ENCODE results near the gene NATD1.

The NATD1 gene, protein sequence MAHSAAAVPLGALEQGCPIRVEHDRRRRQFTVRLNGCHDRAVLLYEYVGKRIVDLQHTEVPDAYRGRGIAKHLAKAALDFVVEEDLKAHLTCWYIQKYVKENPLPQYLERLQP

DNA sequence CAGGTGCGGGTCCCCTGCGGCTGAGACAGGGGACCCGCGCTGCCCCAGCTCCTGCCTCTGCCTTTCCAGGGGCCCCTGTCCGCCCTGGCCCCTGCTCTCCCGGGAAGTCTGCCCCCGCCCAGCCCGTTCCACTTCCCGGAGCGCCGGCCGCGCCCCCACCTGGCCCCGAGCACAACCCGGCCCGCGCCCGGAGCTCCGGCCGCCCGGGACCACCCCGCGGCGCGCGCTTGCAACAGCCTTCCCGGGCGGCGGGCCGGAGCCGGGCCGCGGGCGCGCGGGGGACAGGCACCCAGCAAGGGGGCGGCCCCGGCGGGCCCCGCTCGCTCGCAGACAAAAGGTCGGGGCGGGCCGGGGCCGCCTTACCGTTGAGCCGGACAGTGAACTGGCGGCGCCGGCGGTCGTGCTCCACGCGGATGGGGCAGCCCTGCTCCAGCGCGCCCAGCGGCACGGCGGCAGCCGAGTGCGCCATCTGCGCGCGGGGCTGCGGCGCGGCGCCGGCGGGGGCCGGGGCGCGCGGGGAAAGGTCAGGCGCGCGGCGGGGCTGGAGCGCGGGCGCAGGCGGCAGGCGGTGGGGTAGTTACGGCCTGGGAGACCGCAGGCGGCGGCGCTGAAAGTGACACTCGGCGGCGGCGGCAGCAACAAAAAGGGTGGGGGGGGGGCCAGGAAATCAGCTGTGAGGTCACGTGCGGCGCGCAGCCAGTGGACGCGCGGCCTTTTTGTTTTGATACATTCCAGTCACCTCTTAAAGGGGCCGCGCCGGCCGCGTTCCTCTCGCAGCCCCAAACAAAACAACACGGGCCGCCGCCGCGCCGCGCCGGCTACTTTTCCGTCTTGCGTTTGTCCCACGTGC, at the start of gene NATD1:
Gene NATD1 (minus strand): TSS at position 615 of the 850 bp plus-strand sequence. CDS start 146 bp downstream, at position 469.
- DNase-seq = peak; percentile 23

DNA sequence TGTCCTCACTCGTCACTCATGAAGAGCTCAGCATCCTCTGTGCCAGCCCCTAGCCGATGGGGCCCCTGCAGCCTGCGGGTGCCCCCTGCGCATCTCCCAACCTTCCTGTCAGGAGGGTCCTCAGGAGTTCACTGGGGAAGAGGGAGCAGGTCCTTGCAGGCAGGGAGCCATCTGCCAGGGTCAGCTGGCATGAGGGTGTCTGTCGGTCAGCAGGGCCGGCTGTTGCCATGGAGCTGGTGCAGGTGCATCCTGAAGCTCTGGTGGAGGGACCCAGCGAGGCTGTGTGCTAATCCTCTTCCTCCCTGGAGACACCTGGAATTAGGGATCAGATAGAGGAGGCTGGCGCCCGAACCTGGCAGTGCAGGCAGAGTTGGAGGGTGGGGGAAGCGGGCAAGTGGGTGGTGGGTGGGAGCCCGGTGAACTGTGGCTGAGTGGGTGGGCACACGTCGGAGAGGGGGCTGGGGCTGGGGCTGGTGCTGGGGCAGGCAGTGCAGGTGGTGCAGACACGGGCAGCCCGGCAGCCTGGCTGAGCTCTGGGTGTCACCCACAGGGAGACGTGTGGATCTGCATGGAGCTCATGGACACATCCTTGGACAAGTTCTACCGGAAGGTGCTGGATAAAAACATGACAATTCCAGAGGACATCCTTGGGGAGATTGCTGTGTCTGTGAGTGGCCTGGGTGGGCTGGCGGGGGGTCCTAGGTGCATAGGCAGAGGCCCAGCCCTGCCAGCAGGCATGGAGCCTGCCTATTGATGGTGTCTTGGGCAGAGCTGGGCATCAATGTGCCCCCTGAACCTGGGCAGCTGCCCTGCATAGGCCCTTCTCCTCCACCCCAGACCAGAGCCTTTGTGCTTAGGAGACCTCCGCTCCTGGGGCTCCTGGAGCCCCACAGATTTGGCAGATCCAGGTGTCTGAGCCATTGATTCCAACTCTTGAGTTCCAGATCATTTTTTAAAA, 48.7 kb upstream of the NATD1 start:
- no peak for DNase-seq

DNA sequence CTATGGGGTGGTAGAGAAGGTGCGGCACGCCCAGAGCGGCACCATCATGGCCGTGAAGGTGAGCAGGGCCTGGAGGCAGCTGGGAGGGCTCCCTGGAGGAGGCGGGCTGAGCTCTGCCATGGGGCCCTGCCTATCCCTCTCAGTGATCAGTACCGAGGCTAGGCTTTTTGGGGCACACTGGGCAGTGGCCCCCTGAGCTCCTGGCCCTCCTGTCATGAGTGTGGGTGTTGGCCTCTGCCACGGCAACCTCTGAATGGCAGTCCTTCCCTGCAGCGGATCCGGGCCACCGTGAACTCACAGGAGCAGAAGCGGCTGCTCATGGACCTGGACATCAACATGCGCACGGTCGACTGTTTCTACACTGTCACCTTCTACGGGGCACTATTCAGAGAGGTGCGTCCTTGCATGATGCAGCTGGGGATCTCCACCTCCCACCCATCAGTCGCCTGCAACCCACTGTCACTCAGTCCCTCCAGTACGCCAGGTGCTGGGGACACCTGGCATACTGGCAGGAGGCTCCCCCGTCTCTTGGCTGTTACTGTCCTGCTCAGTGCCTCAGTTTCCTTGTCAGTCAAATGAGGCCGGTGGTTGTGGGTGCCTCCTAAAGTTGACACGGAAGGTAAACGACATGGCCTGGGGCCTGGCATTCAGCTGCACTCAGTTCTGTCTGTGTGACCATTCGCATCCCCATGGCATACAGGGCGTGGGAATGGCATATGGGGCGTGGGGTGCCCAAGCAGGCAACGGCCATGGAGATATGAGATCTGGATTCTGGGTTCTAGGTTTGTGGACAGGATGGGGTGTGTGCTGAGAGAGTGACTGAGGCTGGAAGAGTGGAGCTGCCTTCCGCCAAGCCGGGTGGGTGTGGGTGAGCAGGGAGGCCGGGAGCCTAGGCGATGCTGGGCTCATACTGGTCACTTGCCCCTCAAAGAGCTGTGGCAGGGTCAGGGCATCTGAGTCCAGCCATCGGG, 47.7 kb upstream of the NATD1 start:
- DNase-seq = no peak

DNA sequence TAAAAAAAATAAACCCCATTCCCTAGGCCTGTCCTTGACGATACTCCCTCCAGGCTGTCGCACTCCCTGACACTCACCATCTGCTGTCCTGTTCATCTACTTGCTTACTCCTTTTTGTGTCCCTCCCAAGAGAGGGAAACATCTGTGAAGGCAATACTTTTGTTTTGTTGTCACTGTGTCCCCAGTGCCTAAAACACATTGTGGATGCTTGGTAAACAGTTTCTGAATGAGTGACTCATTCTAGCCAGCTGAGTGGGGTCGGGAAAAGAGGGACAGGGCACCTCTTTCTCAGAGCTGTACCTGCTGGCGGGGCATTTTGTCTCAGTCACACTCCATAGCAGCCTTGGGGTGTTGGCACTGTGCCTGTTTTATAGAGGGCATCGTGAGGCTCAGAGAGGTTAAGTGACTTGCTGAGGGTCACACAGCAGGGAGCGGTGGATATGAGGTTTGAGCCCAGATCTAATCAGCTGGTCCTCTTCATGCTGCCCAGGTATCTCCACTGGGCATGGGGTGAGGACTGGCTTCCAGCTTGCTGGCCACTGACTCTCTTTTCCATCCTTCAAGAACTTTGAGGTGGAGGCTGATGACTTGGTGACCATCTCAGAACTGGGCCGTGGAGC, 46.9 kb upstream of the NATD1 start:
- DNase-seq = no peak

DNA sequence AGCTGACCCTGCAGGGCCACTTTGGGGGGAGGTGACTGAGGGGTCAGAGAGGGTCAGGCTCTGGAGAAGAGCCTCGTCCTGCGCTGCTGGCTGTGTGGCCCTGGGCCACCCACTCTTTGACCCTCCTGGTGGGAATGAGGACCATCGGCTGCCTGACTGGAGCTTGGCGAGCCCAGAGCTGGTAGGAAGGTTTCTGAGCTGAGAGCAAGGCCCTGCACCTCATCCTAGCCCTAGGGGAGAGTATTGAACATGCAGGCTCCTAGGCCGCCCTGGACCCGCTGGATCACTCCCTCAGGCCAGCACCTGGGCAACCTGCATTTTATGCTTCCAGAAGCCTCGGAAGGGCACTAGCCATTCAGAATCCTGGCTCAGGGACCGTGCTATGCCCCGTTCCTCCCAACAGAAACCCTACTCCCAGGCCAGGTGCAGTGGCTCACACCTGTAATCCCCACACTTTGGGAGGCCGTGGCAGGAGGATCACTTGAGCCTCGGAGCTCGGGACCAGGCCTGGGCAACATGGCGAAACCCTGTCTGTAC, 45.8 kb upstream of the NATD1 start:
- no peak for DNase-seq

DNA sequence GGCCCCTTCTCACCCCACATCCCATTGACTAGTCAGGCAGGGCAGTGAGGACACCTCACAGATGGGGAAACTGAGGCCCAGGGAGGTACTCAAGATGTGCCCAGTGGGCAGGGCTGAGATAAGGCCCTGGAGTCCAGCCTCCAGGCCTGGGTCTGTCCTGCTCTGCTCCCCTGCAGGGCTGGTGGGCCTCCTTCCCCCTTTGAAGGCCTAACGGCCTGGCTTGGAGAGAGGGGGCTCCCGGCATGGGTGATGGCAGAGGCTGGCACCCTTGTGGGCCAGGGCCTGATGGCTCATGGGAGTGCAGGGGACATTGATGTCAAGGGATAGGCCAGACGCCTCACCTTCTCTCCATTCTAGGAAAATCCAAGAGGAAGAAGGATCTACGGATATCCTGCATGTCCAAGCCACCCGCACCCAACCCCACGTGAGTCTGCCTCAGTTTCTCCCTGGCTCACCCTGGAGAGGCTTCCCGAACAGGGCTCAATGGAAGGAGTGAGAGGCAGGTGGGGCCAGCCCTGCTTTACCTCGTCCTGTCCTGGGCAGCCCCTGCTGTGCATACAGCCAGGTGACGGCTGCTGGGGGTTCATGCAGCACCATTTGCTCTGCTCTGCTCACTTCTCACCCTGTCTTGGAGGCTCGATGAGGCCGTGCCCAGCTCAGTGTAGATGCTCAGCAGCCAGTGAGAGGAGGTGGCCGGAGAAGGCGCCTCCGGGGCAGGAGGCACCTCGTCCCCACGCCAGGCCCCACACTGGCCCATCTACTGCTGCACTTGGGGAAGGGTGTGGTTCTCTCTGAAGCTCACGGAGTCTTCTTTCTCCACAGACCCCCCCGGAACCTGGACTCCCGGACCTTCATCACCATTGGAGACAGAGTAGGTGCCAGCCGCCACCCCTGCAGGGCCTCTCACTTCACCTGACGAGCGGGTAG, 45.1 kb upstream of the NATD1 start:
- DNase-seq = no peak

DNA sequence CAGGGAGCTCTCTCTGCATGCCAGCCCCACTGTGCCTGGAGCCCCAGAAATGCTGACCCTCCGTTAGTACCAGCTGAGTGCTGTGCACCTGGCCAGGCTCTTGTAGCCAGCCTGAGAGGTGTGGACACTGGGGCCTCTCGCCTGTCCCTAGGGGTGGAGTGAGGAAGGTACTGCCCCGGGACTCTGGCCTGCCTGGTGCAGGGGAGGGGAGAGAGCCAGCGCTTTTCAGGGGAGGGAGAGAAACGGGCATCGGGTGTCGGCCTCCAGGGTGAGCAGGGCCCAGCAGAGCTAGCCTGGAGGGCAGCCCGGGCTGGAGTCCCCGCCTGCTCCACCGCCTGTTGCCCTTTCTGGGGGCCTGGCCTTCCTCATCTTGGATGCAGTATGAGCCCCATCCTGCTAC, 44.4 kb upstream of the NATD1 start:
- DNase-seq = no peak

DNA sequence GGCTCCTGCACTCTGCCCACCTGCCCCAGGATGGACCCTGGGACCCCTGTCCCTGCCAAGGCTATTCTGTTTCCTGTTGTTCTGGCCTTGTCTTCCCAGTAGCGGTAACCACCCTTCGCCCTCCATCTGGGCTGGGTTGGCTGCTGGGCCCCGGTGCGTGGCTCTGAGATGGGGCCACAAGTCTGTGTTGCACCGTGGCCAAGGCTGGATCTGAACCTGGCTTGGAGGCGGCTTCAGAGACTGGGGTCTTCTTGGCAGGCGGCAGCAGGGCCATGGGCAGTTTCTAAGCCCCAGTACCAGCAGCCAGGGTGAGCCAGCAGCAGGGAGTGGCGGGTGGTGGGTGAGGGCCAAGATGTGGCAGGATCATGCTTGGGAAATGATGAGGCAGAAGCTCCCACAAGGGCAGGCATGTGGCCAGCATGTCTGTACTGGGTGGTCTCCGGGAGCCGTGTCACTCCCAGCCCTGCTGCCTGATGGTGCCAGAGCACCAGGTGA, 43.9 kb upstream of the NATD1 start:
- DNase-seq = no peak

DNA sequence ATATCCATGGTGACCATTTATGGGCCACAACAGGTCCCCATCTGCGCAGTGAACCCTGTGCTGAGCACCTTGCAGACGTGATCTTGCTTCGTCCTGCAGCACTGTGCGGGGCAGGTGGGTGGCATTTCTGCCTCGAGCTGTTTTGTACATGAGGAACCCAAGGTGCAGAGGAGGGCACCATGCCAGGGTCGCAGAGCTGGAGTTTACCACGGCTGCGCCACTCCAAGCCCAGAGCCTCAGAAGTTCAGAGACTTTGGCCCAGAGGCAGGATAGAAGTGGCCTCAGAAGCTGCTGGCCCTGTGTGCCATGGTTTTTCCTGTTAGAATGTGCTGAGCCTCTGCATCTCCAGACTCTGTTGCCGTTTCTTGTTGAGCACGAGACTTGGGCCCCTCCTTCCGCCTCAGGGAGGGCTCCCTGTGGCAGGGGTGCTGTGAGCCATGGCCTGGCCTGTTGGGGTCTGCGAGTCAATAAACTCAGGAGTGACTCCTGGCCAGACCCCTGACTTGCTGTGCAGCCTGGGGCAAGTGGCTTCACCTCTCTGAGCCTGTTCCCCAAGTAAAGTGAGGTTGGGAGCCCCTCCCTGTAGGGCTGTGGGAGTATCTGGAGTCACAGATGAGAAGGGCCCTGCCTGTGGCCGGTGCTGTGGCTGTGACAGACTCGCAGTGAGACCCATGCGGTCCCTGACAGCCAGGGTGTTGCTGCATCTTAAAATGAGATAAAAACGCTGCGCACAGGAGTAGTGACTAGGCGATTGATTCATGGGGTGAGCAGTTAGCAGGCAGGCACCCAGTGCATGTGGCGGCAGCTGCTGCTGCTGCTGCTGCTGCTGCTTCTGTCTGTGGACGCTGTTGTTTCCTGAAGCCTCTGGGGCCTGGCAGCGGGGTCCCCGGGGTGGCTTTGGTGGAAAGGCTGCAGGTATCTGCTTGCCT, 43.2 kb upstream of the NATD1 start:
- no peak for DNase-seq

DNA sequence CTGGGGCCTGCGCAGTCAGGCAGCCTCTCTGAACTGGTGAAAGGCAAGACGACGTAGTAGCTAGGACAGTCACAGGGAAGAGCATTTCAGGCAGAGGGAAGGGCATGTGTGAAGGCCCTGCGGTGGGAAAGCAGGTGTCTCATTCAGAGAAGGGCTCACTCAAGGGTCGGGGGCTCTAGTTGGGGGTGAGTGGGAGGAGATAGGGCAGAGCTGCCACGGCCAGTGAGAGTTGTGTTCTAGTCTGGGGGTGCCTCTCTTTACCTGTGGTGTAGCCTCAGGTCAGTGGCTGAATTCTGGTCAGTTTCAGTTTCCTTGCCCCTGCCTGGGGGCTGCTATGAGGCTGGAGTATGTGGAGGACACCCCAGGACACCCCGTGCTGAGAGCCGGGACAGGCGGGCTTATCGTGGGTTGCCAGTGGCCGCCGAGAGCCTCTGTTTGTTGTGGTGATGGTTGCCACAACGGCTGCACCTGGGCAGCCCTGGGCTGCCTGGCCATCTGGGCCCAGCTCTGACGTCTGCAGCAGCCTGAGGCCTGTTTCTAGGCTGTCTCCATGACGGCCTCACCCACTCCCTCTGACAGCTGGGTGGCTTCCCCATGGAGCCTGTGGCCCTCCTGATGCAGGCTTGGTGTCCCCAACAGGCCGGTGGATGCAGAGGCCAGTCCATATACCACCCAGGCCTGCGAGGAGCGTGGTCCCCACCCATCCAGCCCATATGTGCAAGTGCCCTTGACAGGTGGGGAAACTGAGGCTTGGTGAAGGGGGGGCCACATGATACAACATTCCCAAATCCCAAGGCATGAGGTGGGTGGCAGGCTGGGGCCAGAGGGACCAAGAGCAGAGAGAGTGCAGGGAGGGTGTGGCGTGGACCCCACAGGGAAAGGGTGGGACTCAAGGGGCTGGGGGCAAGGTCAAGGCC, 42.1 kb upstream of the NATD1 start:
- DNase-seq = no peak

DNA sequence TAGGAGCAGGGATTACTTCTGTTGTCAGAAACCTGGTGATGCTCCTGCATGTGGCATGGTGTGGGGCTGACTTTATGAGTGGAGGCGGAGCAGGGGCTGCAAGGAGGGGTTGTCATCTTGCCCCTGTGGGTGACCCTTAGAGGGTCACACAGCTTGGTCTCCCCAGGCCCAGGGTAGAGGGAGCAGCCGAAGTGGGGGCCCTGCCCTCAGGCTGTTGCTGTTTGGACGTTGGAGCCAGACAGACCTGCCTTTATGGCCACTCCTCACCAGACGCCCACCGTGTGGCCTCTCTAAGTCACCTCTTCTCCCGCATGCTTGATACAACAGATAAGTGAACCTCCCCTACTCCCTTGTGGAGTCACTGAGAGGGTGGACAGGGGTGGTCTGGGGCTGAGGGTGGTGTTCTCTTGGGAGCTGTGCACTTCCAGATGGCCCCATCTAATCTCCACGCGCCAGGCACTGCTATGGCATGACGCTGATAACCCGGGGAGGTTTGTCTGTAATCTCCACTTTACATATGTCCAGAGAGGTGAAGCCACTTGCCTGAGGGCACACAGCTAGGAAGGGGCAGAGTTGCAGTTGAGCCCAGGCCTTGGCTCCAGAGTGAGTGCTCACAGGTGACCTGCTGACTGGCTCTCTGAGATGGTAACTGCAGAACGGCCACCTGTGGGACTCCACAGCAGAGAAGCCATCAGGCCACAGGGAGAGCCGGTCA, 41.3 kb upstream of the NATD1 start:
- no peak for DNase-seq

DNA sequence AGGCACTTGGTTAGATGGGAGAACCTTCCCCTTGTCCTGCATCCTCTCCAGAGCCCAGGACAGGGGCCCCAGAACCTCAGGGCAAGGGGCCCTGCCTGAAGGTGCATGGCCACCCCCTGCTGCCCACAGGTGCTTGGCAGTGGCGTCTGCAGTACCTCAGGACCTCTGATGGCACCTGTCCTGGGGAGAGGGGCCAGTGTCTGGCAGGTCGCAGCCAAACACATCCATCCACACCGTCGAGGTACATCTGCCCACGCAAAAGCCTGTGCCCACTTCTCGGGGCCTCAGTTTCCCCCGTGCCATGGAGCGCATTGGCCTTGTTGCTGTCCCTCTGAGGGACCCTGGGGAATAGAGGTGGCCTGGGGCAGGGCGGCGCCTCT, 40.6 kb upstream of the NATD1 start:
- no peak for DNase-seq

DNA sequence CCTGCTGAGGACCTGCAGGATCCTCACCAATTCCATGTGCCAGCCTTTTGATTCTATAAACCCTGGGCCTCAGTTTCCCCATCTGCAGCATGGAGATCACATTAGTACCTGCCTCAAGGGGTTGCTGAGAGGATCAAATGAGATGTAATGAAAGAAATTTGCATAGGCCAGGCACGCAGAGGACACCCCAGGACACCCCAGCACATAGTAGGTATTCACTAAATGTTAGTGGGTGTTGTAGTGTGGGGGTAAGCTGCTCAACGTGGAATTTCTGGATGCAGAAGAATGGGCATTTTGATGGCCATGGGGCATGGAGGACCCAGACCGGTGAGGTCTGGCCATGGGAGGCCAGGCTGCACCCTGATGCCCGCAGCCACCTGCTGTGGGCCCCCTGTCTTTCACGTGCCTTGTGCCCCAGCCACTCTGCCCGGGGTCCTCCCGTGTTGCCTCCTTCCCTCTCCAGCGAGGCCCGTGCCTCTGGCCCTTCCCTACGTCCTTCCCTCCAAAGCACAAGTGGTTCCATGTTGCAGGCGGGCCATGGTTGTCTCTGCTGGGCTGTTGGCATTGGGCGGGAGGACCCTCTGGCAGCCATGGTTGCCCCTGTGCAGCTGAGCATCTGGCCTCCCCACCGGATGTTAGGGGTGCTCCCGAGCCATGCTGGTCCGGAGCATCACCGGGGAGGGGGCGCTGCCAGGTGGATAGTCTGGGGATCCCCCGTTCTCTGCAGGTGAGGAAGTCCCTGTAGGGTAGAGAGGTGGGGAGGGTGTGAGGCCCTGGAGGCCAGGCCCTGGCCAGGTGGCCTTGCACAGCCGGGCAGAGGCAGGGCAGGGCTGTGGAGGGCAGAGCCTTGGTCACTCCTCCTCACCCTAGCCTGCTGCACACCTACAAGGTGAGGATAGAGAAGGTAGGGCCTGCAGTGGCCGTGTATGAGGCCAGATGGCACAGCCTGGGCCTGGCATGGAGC, 39.9 kb upstream of the NATD1 start:
- DNase-seq = no peak

DNA sequence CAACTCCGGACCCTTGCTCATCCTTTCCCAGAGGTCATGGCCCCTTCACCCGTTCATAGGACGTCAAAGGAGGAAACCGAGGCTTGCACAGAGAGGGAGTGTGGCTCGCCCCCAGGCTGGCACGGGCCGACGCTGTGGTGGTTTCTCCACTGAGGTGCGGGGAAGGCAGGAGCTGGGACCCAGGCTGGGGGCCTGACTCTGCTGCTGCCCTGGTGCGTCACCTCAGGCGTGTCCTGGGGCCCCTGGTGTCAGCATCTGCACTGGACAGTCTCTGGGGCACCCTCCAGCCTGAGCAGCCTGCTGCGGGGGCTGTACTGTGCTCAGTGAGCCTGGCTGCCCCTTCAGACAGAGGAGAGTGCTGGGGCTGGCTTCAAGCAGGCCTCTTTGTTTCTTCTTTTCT, 38.7 kb upstream of the NATD1 start:
- no peak for DNase-seq

DNA sequence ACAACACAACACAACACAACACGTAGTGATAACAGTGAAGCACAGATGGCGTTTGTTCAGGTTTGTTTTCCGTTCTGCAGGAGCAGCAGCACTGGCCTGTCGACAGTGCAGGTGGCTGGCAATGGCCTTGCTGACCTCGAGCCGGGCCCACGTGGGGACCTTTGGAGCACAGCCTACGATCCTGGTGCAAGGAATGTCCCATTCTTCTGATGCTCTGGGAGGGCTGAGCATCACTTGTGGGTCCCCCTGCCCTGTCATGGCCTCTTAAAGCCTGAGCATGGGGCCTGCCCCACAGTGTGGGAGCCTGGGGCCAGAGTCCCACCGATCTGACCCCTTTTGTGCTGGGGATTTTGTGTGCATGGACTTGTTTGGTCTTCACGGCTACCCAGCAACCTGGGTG, 38.1 kb upstream of the NATD1 start:
- no peak for DNase-seq

All from SIG-M5 (cell line).